ENCODE data around the gene PCGF2. TPM values are rescaled to one million over a fixed set of nuclear protein-coding genes. Genes with fewer than 3 reads are reported as not detected.
A peak's percentile ranks its signal among the peaks of the same experiment; 100 is the strongest.

Gene PCGF2
- total and polyA plus RNA-seq, 5 experiments from 2014 or later: 0.08 TPM; not detected in 4

- H3K27ac Mint-ChIP-seq: peak overlapping the region in 7 of 10 donors; percentile 49 to 81 (median 70)
- peak overlapping the region in 6 of 10 donors; percentile 5 to 52 (median 27) for H3K4me3 Mint-ChIP-seq
- no peak for ATAC-seq
- H3K27me3 Mint-ChIP-seq: peaks cover 0 to 2% (median 0%) of the 10 kb centered on the region in 5 donors
- H3K4me1 Mint-ChIP-seq: peaks cover 21 to 76% (median 71%) of the 10 kb centered on the region in 4 donors
- POLR2A ChIA-PET: interaction anchor here (12.1 kb wide), 1 partner anchor 16 kb away, joined by 395 read pairs; the partner anchor contains the start of gene MLLT6
- no peaks in the 10 kb centered on the region for H3K9me3 Mint-ChIP-seq
- peaks cover 0 to 40% (median 8%) of the 10 kb centered on the region in 3 donors for H3K36me3 Mint-ChIP-seq
- DNase-seq: no peak
These were observed 23.1 kb downstream of the PCGF2 start for GRCh38 chr17:38725066-38725465.

DNA sequence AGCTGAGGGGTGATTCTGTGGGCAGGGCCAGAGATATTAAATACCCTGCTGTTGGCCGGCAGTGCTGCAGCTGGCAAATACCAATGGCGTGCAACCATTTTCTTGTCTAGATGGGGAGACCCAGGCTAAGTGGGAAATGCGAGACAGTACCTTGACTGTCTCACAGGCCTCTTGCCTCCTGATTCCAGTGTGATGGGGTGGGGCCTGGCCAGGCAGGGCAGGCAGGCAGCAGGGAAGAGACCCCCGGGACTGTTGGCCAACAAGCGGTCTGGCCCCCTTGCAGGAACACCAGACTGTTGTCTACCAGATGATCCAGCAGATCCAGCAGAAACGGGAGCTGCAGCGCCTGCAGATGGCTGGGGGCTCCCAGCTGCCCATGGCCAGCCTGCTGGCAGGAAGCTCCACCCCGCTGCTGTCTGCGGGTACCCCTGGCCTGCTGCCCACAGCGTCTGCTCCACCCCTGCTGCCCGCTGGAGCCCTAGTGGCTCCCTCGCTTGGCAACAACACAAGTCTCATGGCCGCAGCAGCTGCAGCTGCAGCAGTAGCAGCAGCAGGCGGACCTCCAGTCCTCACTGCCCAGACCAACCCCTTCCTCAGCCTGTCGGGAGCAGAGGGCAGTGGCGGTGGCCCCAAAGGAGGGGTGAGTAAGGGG is 23.7 kb downstream of the PCGF2 start:
- peak overlapping the region in 5 of 10 donors; percentile 4 to 52 (median 24) for H3K4me3 Mint-ChIP-seq
- no peaks in the 10 kb centered on the region for H3K9me3 Mint-ChIP-seq
- H3K36me3 Mint-ChIP-seq: peaks cover 0 to 43% (median 8%) of the 10 kb centered on the region in 3 donors
- peak overlapping the region in 8 of 10 donors; percentile 38 to 92 (median 66) for H3K27ac Mint-ChIP-seq
- peaks cover 21 to 73% (median 71%) of the 10 kb centered on the region in 4 donors for H3K4me1 Mint-ChIP-seq
- no peak for DNase-seq
- no peak for ATAC-seq
- POLR2A ChIA-PET: interaction anchor here (12.1 kb wide), 1 partner anchor 15 kb away, joined by 395 read pairs; the partner anchor contains the start of gene MLLT6
- H3K27me3 Mint-ChIP-seq: peaks cover 0 to 2% (median 0%) of the 10 kb centered on the region in 5 donors

GRCh38 chr17:38721802-38722201 is 26.3 kb downstream of the PCGF2 start:
- Mint-ChIP-seq H3K27ac (peak overlapping the region in 1 of 10 donors; percentile 48), H3K36me3 (peaks cover 0 to 66% (median 11%) of the 10 kb centered on the region in 3 donors), H3K27me3 (no peaks in the 10 kb centered on the region), H3K9me3 (no peaks in the 10 kb centered on the region), H3K4me1 (peaks cover 17 to 63% (median 58%) of the 10 kb centered on the region in 4 donors), H3K4me3 (no peak overlapping the region)
- POLR2A ChIA-PET: interaction anchor here (12.1 kb wide), 1 partner anchor 12 kb away, joined by 395 read pairs; the partner anchor contains the start of gene MLLT6
- DNase-seq (no peak), ATAC-seq (no peak)

GRCh38 chr17:38720941-38721340 is 27.2 kb downstream of the PCGF2 start:
- H3K36me3 Mint-ChIP-seq: peaks cover 0 to 68% (median 11%) of the 10 kb centered on the region in 3 donors
- POLR2A ChIA-PET: interaction anchor here (12.1 to 22.8 kb wide), 2 partner anchors 3 to 11 kb away, joined by 395 read pairs; partner anchors contain the start of gene MLLT6
- no peak overlapping the region for H3K4me3 Mint-ChIP-seq
- ATAC-seq: no peak
- peak overlapping the region in 6 of 10 donors; percentile 15 to 87 (median 28) for H3K27ac Mint-ChIP-seq
- H3K4me1 Mint-ChIP-seq: peaks cover 18 to 60% (median 51%) of the 10 kb centered on the region in 4 donors
- no peaks in the 10 kb centered on the region for H3K9me3 Mint-ChIP-seq
- no peaks in the 10 kb centered on the region for H3K27me3 Mint-ChIP-seq
- no peak for DNase-seq

DNA sequence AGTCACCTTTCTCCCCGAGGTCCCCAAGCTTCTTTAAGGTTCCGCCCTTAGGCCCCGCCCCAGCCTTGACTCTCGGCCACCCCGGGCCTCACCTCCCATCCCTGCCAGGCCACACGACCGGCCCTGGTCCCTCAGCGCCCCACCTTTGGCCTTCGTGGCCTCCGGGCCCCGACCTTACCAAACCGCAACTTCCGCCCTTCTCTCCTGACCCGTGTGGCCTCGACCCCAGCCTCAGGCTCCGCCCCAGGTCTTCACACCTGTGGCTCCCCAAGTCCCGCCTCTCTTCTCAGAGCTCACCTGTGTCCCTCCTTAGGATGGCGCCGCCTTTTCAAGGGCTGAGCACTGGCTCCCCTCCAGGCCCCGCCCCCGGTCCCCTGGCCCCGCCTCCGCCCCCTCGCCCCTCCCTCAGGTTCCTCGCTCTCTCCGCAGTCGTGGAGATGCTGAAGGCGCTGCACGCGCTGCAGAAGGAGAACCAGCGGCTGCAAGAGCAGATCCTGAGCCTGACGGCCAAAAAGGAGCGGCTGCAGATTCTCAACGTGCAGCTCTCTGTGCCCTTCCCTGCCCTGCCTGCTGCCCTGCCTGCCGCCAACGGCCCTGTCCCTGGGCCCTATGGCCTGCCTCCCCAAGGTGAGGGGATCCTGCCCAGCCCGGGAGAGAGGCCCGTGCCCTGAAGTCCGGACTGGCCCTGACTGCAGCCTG is 28.0 kb downstream of the PCGF2 start:
- H3K27me3 Mint-ChIP-seq: no peaks in the 10 kb centered on the region
- H3K4me1 Mint-ChIP-seq: peaks cover 20 to 59% (median 44%) of the 10 kb centered on the region in 4 donors
- H3K36me3 Mint-ChIP-seq: peaks cover 0 to 75% (median 11%) of the 10 kb centered on the region in 3 donors
- H3K27ac Mint-ChIP-seq: peak overlapping the region in 2 of 10 donors; percentile 13 to 52
- H3K9me3 Mint-ChIP-seq: no peaks in the 10 kb centered on the region
- ATAC-seq (no peak), DNase-seq (no peak)
- POLR2A ChIA-PET: interaction anchor here (12.1 to 22.8 kb wide), 2 partner anchors 4 to 11 kb away, joined by 395 read pairs; partner anchors contain the start of gene MLLT6
- peak overlapping the region in 1 of 10 donors; percentile 10 for H3K4me3 Mint-ChIP-seq

GRCh38 chr17:38719289-38719942 is 28.7 kb downstream of the PCGF2 start:
- POLR2A ChIA-PET: interaction anchor here (12.1 to 22.8 kb wide), 2 partner anchors 4 to 10 kb away, joined by 395 read pairs; partner anchors contain the start of gene MLLT6
- H3K4me3 Mint-ChIP-seq: no peak overlapping the region
- H3K27me3 Mint-ChIP-seq: no peaks in the 10 kb centered on the region
- H3K9me3 Mint-ChIP-seq: no peaks in the 10 kb centered on the region
- peak overlapping the region in 7 of 10 donors; percentile 18 to 72 (median 31) for H3K27ac Mint-ChIP-seq
- H3K36me3 Mint-ChIP-seq: peaks cover 0 to 78% (median 11%) of the 10 kb centered on the region in 3 donors
- DNase-seq (no peak), ATAC-seq (no peak)
- H3K4me1 Mint-ChIP-seq: peaks cover 22 to 52% (median 39%) of the 10 kb centered on the region in 4 donors

DNA sequence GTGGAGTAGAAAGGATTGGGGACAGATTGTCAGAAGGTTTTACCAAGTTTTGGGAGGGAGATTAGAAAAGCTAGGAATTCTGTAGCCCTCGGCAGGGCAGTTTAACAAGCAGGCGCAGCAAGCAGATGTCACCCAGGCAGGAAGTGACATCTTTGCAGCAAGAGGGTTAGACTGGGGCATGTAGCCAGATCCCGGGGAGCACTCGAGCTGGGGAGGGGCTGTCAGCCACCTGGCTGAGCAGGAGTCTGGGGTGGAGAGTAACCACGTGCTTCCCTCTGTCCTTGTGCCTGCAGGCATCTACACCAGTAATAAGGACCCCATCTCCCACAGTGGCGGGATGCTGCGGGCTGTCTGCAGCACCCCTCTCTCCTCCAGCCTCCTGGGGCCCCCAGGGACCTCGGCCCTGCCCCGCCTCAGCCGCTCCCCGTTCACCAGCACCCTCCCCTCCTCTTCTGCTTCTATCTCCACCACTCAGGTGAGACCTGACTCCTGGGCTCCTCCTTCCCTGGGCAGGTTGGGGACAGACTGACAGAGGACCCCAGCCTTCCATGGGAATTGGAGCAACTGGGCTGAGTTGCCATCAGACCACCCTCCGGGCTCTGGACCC is 30.9 kb downstream of the PCGF2 start:
- POLR2A ChIA-PET: interaction anchor here (4.1 to 22.8 kb wide), 2 partner anchors 6 to 11 kb away, joined by 39 to 395 read pairs; partner anchors contain the start of gene MLLT6
- Mint-ChIP-seq H3K4me3 (no peak overlapping the region), H3K36me3 (peaks cover 0 to 76% (median 12%) of the 10 kb centered on the region in 3 donors), H3K9me3 (no peaks in the 10 kb centered on the region), H3K27me3 (no peaks in the 10 kb centered on the region), H3K4me1 (peaks cover 18 to 36% (median 28%) of the 10 kb centered on the region in 4 donors), H3K27ac (peak overlapping the region in 5 of 10 donors; percentile 14 to 76 (median 43))
- ATAC-seq (no peak), DNase-seq (no peak)

DNA sequence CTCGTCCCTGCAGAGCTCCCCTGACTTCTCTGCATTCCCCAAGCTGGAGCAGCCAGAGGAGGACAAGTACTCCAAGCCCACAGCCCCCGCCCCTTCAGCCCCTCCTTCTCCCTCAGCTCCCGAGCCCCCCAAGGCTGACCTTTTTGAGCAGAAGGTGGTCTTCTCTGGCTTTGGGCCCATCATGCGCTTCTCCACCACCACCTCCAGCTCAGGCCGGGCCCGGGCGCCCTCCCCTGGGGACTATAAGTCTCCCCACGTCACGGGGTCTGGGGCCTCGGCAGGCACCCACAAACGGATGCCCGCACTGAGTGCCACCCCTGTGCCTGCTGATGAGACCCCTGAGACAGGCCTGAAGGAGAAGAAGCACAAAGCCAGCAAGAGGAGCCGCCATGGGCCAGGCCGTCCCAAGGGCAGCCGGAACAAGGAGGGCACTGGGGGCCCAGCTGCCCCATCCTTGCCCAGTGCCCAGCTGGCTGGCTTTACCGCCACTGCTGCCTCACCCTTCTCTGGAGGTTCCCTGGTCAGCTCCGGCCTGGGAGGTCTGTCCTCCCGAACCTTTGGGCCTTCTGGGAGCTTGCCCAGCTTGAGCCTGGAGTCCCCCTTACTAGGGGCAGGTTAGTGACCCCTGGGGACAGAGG is 31.6 kb downstream of the PCGF2 start:
- ATAC-seq: no peak
- H3K27me3 Mint-ChIP-seq: no peaks in the 10 kb centered on the region
- POLR2A ChIA-PET: interaction anchor here (4.1 to 22.8 kb wide), 2 partner anchors 7 to 11 kb away, joined by 39 to 395 read pairs; partner anchors contain the start of gene MLLT6
- DNase-seq: no peak
- no peaks in the 10 kb centered on the region for H3K9me3 Mint-ChIP-seq
- no peak overlapping the region for H3K4me3 Mint-ChIP-seq
- peaks cover 0 to 81% (median 14%) of the 10 kb centered on the region in 3 donors for H3K36me3 Mint-ChIP-seq
- H3K4me1 Mint-ChIP-seq: peaks cover 18 to 37% (median 29%) of the 10 kb centered on the region in 4 donors
- peak overlapping the region in 5 of 10 donors; percentile 6 to 86 (median 60) for H3K27ac Mint-ChIP-seq

DNA sequence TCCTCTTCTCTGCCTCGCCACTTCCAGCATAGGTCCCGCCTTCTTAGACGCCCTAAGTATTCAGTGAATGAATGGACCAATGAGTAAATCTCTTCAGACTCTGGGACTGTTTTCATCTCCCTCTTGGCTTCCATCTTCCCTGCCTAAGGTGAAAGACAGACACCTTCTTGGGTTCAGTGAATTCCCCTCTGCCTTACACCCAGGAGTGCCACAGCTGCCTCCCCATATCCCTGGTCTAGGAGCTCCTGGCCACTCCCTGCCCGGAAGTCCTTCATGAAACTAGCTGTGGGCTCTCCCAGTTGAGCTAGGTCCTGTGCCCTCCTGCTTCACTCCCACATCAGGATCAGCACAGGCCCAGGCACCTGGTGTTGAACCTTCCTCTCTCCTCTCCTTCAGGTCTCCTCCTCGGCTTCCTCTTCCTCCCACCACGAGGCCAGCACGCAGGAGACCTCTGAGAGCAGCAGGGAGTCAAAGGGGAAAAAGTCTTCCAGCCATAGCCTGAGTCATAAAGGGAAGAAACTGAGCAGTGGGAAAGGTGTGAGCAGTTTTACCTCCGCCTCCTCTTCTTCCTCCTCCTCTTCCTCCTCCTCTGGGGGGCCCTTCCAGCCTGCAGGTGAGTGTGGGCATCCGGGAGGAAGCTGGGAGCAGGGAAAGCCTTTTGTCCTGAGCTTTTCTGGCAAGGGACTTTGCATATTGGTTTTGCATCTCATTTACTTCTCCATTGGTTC is 32.8 kb downstream of the PCGF2 start:
- Mint-ChIP-seq H3K36me3 (peaks cover 0 to 81% (median 10%) of the 10 kb centered on the region in 3 donors), H3K4me1 (peaks cover 18 to 38% (median 30%) of the 10 kb centered on the region in 4 donors), H3K4me3 (no peak overlapping the region), H3K27ac (peak overlapping the region in 9 of 10 donors; percentile 20 to 86 (median 62)), H3K27me3 (no peaks in the 10 kb centered on the region), H3K9me3 (no peaks in the 10 kb centered on the region)
- POLR2A ChIA-PET: interaction anchor here (4.1 to 22.8 kb wide), 2 partner anchors 8 to 10 kb away, joined by 39 to 395 read pairs; partner anchors contain the start of gene MLLT6
- no peak for DNase-seq
- ATAC-seq: no peak

DNA sequence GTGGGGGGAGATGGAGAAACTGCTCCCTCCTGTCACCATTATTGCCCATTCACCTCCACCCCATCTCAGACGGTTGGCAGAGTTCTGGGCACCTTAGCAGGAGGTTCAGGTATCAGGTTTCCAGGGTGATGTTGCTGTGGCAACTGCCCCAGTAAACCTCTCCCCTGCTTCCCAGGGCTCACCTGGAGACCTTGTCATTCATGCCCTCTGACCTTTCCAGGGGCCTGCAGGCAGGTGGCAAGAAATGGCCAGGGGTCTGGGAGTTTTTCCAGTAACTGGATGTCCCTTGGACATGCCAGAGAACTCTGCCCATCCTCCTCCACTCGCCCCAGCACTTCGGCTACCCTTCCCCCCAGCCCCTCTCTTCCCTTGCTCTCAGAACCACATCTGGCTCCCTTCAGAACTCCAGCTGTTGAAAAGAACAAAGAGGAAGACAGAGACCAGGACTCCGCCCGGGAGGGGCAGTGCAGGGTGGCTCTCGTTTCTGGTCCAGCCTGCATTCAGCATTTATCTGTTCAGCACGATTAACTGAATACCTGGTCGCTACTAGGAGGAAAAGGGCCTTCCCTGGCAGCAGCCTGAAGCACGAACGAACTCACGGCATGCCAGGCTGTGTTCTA is 34.6 kb downstream of the PCGF2 start:
- Mint-ChIP-seq H3K27ac (peak overlapping the region in 3 of 10 donors; percentile 17 to 76 (median 38)), H3K36me3 (peaks cover 0 to 85% (median 12%) of the 10 kb centered on the region in 3 donors), H3K4me3 (no peak overlapping the region), H3K9me3 (no peaks in the 10 kb centered on the region), H3K27me3 (no peaks in the 10 kb centered on the region), H3K4me1 (peaks cover 26 to 46% (median 38%) of the 10 kb centered on the region in 4 donors)
- POLR2A ChIA-PET: interaction anchor here (4.1 to 22.8 kb wide), 2 partner anchors 8 to 10 kb away, joined by 39 to 395 read pairs; partner anchors contain the start of gene MLLT6
- no peak for DNase-seq
- ATAC-seq: no peak

All from naive thymus-derived CD8-positive, alpha-beta T cell (primary cell).